SK-N-SH treated with all-trans-retinoic acid at 6 μM for 48 hours (cell line): ENCODE data around the gene C2orf72.

Source experiments
- ATAC-seq: fragments of 200-7000 bp; cut with Tn5 transposase; 3 replicates; pipeline ENCODE4 v1.9.1; 2020; ENCODE audit warnings: mild to moderate bottlenecking, moderate library complexity
- ARNTL ChIP-seq: fragments of 450-650 bp; formaldehyde crosslinking; IDR thresholded peaks from 2 replicates; pipeline ENCODE4 v1.5.0; 2020; ENCODE audit warnings: low read depth, mild to moderate bottlenecking, moderate library complexity, borderline replicate concordance
- BACH2 ChIP-seq: fragments of 250-450 bp; sonication (Bioruptor Pico); IDR thresholded peaks from 2 replicates; pipeline ENCODE4 v1.9.0; 2021; ENCODE audit warnings: mild to moderate bottlenecking, borderline replicate concordance
- CREB5 ChIP-seq: fragments of 250-450 bp; sonication (Bioruptor Pico); IDR thresholded peaks from 2 replicates; pipeline ENCODE4 v1.5.1; 2020; ENCODE audit warnings: low read depth, mild to moderate bottlenecking, moderate library complexity
- CSDC2 ChIP-seq: fragments of 250-450 bp; sonication (Bioruptor Pico); IDR thresholded peaks from 2 replicates; pipeline ENCODE4 v1.5.0; 2020; ENCODE audit warnings: mild to moderate bottlenecking, moderate library complexity
- ESRRG ChIP-seq: fragments of 250-450 bp; sonication (Bioruptor Pico); IDR thresholded peaks from 2 replicates; pipeline ENCODE4 v1.6.1; 2021; ENCODE audit warnings: mild to moderate bottlenecking
- GLIS3 ChIP-seq: fragments of 250-450 bp; sonication (Bioruptor Pico); IDR thresholded peaks from 2 replicates; pipeline ENCODE4 v1.5.0; 2020; ENCODE audit warnings: mild to moderate bottlenecking, moderate library complexity
- ISL1 ChIP-seq: fragments of 250-450 bp; sonication (Bioruptor Pico); IDR thresholded peaks from 2 replicates; pipeline ENCODE4 v2.1.2; 2022; ENCODE audit warnings: mild to moderate bottlenecking, moderate library complexity
- OSR1 ChIP-seq: fragments of 250-450 bp; sonication (Bioruptor Pico); IDR thresholded peaks from 2 replicates; pipeline ENCODE4 v1.8.0; 2022; ENCODE audit warnings: moderate library complexity, mild to moderate bottlenecking, inconsistent platforms
- POU6F1 ChIP-seq: fragments of 250-450 bp; sonication (Bioruptor Pico); IDR thresholded peaks from 2 replicates; pipeline ENCODE4 v1.8.0; 2021; ENCODE audit warnings: low read depth, mild to moderate bottlenecking, moderate library complexity, borderline replicate concordance
- PPARA ChIP-seq: fragments of 250-450 bp; sonication (Bioruptor Pico); IDR thresholded peaks from 2 replicates; pipeline ENCODE4 v1.5.0; 2020; ENCODE audit warnings: mild to moderate bottlenecking, borderline replicate concordance
- RARB ChIP-seq: fragments of 250-450 bp; sonication (Bioruptor Pico); IDR thresholded peaks from 2 replicates; pipeline ENCODE4 v1.8.0; 2021; ENCODE audit warnings: mild to moderate bottlenecking, moderate library complexity
- SNAI2 ChIP-seq: fragments of 250-450 bp; sonication (Bioruptor Pico); IDR thresholded peaks from 2 replicates; pipeline ENCODE4 v1.5.0; 2020; ENCODE audit warnings: mild to moderate bottlenecking, moderate library complexity
- TCF4 ChIP-seq: fragments of 250-450 bp; sonication (Bioruptor Pico); IDR thresholded peaks from 2 replicates; pipeline ENCODE4 v1.8.0; 2021; ENCODE audit warnings: mild to moderate bottlenecking, moderate library complexity, borderline replicate concordance
- TOX ChIP-seq: fragments of 250-450 bp; sonication (Bioruptor Pico); IDR thresholded peaks from 2 replicates; pipeline ENCODE4 v1.8.0; 2021; ENCODE audit warnings: mild to moderate bottlenecking, moderate library complexity, borderline replicate concordance
- TSHZ2 ChIP-seq: fragments of 250-450 bp; sonication (Bioruptor Pico); IDR thresholded peaks from 2 replicates; pipeline ENCODE4 v1.5.0; 2020; ENCODE audit warnings: mild to moderate bottlenecking, moderate library complexity
- ZC3H10 ChIP-seq: fragments of 250-450 bp; sonication (Bioruptor Pico); IDR thresholded peaks from 2 replicates; pipeline ENCODE4 v1.5.1; 2021; ENCODE audit warnings: mild to moderate bottlenecking, moderate library complexity
- ZFP3 ChIP-seq: fragments of 250-450 bp; sonication (Bioruptor Pico); IDR thresholded peaks from 2 replicates; pipeline ENCODE4 v1.5.0; 2020; ENCODE audit warnings: mild to moderate bottlenecking, moderate library complexity
- ZFP30 ChIP-seq: fragments of 450-650 bp; formaldehyde crosslinking; IDR thresholded peaks from 2 replicates; pipeline ENCODE4 v1.5.0; 2022; ENCODE audit warnings: mild to moderate bottlenecking, moderate library complexity
- ZNF70 ChIP-seq: fragments of 450-650 bp; formaldehyde crosslinking; IDR thresholded peaks from 2 replicates; pipeline ENCODE4 v1.5.0; 2020; ENCODE audit warnings: mild to moderate bottlenecking, moderate library complexity
- ZNF8 ChIP-seq: fragments of 450-650 bp; formaldehyde crosslinking; IDR thresholded peaks from 2 replicates; pipeline ENCODE4 v1.5.0; 2020; ENCODE audit warnings: mild to moderate bottlenecking, moderate library complexity
- TF ChIP-seq, protein P1 (sequence below): fragments of 250-450 bp; sonication (Bioruptor Pico); IDR thresholded peaks from 2 replicates; pipeline ENCODE4 v1.8.0; 2020; ENCODE audit warnings: mild to moderate bottlenecking, moderate library complexity, borderline replicate concordance
- TF ChIP-seq, protein P2 (sequence below): fragments of 250-450 bp; sonication (Bioruptor Pico); IDR thresholded peaks from 2 replicates; pipeline ENCODE4 v1.5.1; 2021; ENCODE audit warnings: mild to moderate bottlenecking, moderate library complexity

C2orf72 gene

GRCh38 chr2:231037731-231038482 lies 584 bp downstream of the C2orf72 start:
- peak; percentile 53 for ATAC-seq
- TF ChIP-seq ZNF70 (CRISPR knock-in tag) (no peak), TCF4 (CRISPR knock-in tag) (no peak), CREB5 (CRISPR knock-in tag) (no peak), ZFP30 (CRISPR knock-in tag) (no peak), ISL1 (no peak), PPARA (CRISPR knock-in tag) (no peak), ZC3H10 (CRISPR knock-in tag) (no peak), OSR1 (CRISPR knock-in tag) (no peak), BACH2 (CRISPR knock-in tag) (no peak), ZFP3 (CRISPR knock-in tag) (no peak), ARNTL (no peak), RARB (no peak), POU6F1 (no peak), TOX (CRISPR knock-in tag) (no peak), GLIS3 (CRISPR knock-in tag) (no peak), ESRRG (CRISPR knock-in tag) (no peak)
- TF ChIP-seq, protein P1, sequence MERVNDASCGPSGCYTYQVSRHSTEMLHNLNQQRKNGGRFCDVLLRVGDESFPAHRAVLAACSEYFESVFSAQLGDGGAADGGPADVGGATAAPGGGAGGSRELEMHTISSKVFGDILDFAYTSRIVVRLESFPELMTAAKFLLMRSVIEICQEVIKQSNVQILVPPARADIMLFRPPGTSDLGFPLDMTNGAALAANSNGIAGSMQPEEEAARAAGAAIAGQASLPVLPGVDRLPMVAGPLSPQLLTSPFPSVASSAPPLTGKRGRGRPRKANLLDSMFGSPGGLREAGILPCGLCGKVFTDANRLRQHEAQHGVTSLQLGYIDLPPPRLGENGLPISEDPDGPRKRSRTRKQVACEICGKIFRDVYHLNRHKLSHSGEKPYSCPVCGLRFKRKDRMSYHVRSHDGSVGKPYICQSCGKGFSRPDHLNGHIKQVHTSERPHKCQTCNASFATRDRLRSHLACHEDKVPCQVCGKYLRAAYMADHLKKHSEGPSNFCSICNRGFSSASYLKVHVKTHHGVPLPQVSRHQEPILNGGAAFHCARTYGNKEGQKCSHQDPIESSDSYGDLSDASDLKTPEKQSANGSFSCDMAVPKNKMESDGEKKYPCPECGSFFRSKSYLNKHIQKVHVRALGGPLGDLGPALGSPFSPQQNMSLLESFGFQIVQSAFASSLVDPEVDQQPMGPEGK (CRISPR knock-in tag) = no peak

- no peak for ATAC-seq
- TF ChIP-seq SNAI2 (no peak), ZNF70 (CRISPR knock-in tag) (no peak), GLIS3 (CRISPR knock-in tag) (no peak), POU6F1 (no peak), ISL1 (no peak)
- TF ChIP-seq, protein P1 (CRISPR knock-in tag) = no peak
- TF ChIP-seq, protein P2, sequence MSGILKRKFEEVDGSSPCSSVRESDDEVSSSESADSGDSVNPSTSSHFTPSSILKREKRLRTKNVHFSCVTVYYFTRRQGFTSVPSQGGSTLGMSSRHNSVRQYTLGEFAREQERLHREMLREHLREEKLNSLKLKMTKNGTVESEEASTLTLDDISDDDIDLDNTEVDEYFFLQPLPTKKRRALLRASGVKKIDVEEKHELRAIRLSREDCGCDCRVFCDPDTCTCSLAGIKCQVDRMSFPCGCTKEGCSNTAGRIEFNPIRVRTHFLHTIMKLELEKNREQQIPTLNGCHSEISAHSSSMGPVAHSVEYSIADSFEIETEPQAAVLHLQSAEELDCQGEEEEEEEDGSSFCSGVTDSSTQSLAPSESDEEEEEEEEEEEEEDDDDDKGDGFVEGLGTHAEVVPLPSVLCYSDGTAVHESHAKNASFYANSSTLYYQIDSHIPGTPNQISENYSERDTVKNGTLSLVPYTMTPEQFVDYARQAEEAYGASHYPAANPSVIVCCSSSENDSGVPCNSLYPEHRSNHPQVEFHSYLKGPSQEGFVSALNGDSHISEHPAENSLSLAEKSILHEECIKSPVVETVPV (CRISPR knock-in tag) = no peak
These were observed 1.4 kb downstream of the C2orf72 start for GRCh38 chr2:231038483-231039293.

DNA sequence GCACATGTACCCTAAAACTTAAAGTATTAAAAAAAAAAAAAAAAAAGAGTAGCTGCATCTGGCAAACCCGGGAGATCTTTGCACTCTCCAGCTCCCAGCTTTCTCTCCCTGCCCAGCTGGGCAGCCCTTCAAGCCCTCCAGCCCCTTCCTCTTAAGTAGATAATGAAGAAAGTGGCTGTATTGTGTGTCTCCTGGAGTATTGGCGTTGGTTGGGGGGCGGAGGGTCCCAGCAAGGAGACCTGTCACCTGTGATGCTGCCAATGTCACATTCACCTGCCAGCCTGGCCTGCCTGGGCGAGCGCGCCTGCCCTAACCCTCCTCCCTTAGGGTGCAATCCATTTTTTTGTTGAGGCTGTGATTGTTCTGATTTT lies 2.0 kb downstream of the C2orf72 start:
- no peak for ATAC-seq
- TF ChIP-seq TSHZ2 (CRISPR knock-in tag) (no peak), CSDC2 (no peak), RARB (no peak), CREB5 (CRISPR knock-in tag) (no peak), GLIS3 (CRISPR knock-in tag) (no peak), ESRRG (CRISPR knock-in tag) (no peak), PPARA (CRISPR knock-in tag) (no peak), BACH2 (CRISPR knock-in tag) (no peak), ZNF8 (CRISPR knock-in tag) (no peak), ISL1 (no peak), ZFP30 (CRISPR knock-in tag) (no peak), OSR1 (CRISPR knock-in tag) (no peak)
